BLaER1 (cell line): ENCODE data around the gene SLC13A5.
"Not testable (repeated sequence)": the region's sequence is repeated elsewhere in the genome, so short reads cannot be mapped to it uniquely, and the experiment has no call there.

Experiments used
- H3K27ac ChIP-seq: shearing (Covaris generic); formaldehyde crosslinking; 2 replicates; pipeline ENCODE4 v1.8.1; 2022
- H3K27me3 ChIP-seq: shearing (Covaris generic); formaldehyde crosslinking; 2 replicates; pipeline ENCODE4 v1.8.1; 2022
- H3K36me3 ChIP-seq: shearing (Covaris generic); formaldehyde crosslinking; 2 replicates; pipeline ENCODE4 v1.8.1; 2022
- H3K4me1 ChIP-seq: shearing (Covaris generic); formaldehyde crosslinking; 2 replicates; pipeline ENCODE4 v1.8.1; 2022
- H3K4me2 ChIP-seq: shearing (Covaris generic); formaldehyde crosslinking; 2 replicates; pipeline ENCODE4 v1.8.1; 2022
- H3K4me3 ChIP-seq: shearing (Covaris generic); formaldehyde crosslinking; 2 replicates; pipeline ENCODE4 v1.8.1; 2022
- H3K9ac ChIP-seq: shearing (Covaris generic); formaldehyde crosslinking; 2 replicates; pipeline ENCODE4 v1.8.1; 2022
- H3K9me3 ChIP-seq: shearing (Covaris generic); formaldehyde crosslinking; 2 replicates; pipeline ENCODE4 v1.8.1; 2022
- H4K20me1 ChIP-seq: shearing (Covaris generic); formaldehyde crosslinking; 2 replicates; pipeline ENCODE4 v1.8.1; 2022
- Cebpa-rat ChIP-seq: shearing (Covaris generic); IDR thresholded peaks from 2 replicates; pipeline ENCODE4 v1.8.1; 2022

Gene SLC13A5

DNA sequence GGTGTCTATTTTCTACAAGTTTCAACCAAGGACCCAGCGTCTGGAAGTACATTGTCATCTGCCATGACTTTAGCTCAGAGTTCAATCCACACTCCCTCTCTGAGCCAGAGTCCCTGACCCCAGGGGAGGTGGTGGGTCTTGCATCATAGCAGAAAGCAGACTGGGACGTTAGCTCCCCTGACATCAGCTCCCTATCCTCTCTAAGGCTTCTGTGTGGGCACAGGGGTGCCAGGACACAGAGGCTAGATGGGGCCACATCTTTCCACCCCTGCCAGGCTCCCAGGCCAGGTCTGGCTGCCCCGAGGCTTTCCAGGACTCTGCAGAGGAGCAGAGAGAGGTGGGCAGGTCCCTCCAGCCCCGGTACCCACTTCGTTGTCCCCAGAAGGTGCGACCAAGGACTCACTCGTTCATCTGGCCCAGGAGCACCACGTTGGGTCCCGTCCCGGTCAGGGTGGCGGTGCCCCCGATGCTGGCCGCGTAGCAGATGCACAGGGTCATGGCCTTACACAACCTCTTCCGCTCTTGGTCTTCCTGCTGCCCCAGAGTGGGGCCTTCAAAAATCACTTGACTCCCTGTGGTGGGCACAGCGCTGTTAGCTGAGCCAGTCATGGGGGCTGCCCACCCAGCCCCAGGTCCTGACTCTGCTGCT lies 10.5 kb downstream of the SLC13A5 start:
- Histone ChIP-seq H3K27me3 (no peaks in the 10 kb centered on the region), H3K4me2 (no peak overlapping the region), H3K36me3 (no peaks in the 10 kb centered on the region), H4K20me1 (no peaks in the 10 kb centered on the region), H3K9me3 (no peaks in the 10 kb centered on the region), H3K4me1 (0 out of 2 replicates have a peak, but pooled peaks cover 6% of the 10 kb centered on the region), H3K4me3 (no peak overlapping the region), H3K27ac (no peak overlapping the region), H3K9ac (no peak overlapping the region)
- no peak for TF ChIP-seq Cebpa-rat

DNA sequence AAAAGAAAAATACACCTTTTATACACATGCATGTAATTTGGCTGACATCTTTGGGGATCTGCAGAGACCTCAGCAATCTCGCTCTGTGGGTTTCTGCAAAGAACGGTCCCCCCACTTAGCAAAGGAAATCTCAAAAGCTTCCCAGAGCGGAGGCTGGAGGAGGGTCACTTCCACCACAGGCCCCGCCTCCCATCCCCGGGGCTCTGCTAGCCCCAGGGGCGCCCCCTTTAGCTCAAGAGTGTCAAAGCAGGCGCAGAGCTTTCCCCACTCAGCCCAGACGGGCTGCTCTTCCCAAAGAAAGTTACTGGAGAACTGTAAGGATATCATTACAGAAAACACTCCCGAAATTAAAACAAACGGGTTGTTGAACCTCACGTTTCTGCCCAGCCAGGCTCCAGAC lies 11.4 kb downstream of the SLC13A5 start:
- no peaks in the 10 kb centered on the region for H3K9me3 ChIP-seq
- 0 out of 2 replicates have a peak, but pooled peaks cover 6% of the 10 kb centered on the region for H3K4me1 ChIP-seq
- no peaks in the 10 kb centered on the region for H3K27me3 ChIP-seq
- H4K20me1 ChIP-seq: no peaks in the 10 kb centered on the region
- no peak for TF ChIP-seq Cebpa-rat
- H3K4me3 ChIP-seq: no peak overlapping the region
- no peaks in the 10 kb centered on the region for H3K36me3 ChIP-seq
- no peak overlapping the region for H3K9ac ChIP-seq
- no peak overlapping the region for H3K27ac ChIP-seq
- peak overlapping the region; percentile 36; the same call in 1 of the 2 replicates for H3K4me2 ChIP-seq

DNA sequence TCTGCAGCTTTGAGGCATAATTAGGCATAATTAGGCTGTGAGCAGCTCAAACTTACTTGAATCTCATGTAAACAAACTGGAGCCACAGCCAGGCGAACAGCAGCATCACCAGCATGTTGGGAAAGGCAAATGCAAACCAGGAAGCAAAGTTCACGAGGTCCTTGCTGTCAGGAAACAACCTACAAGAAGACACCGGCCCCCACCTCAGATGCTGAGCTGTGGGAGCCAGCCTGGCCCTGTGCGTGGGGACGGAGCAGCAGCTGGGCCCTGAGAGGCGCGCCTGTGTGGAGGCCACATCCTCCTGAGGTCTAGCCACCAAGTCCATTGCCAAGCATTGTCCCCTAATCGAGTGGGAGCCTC lies 12.2 kb downstream of the SLC13A5 start:
- Histone ChIP-seq H3K36me3 (no peaks in the 10 kb centered on the region), H4K20me1 (no peaks in the 10 kb centered on the region), H3K9me3 (no peaks in the 10 kb centered on the region), H3K9ac (no peak overlapping the region), H3K4me3 (no peak overlapping the region), H3K4me1 (0 out of 2 replicates have a peak, but pooled peaks cover 6% of the 10 kb centered on the region), H3K4me2 (no peak overlapping the region), H3K27ac (no peak overlapping the region), H3K27me3 (no peaks in the 10 kb centered on the region)
- TF ChIP-seq Cebpa-rat: no peak

DNA sequence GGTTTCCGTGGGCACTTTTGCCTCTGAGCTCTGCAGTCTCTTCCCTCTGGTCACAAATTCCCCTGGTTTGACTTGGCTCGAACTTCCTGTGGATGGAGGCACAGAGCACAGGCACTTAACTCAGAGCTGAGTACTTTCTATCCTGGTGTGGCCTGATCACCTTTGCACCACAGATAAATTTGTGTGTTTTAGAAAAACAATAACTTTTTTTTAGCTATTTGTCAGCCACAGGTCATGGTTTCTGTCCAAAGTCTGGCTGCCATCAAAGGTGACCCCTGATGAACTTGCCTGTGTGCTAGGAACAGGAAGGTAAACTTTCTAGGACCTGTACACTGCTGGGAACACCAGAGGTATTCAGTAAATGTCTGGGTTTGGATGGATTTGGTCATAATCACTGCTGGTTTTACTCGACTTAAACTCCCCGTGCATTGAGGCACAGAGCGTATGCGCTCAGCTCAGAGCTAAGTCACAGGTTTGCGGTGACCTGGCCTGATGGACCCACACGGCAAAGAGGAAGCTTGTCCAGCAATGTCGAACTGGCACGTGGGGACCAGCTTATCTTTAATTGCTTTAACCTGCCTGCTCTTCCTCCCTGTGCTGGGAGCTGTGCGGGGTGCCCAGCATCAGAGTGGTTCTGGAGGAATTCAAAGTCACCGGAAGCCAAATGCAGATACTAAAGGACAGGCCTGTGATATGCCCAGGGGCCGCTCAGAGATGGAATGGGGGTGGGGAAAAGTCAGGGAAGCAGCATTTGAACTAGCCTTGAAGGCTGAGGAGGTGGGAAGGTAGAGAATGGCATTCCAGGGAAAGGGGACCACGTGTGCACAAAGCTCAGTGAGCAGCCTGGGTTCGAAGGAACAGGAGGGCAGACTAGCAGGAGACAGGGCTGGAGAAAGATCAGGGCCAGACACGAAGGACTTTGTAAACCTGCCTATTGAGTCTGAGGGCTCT lies 12.9 kb downstream of the SLC13A5 start:
- Histone ChIP-seq H3K36me3 (no peaks in the 10 kb centered on the region), H3K27me3 (no peaks in the 10 kb centered on the region), H3K4me1 (0 out of 2 replicates have a peak, but pooled peaks cover 6% of the 10 kb centered on the region), H3K27ac (no peak overlapping the region), H4K20me1 (no peaks in the 10 kb centered on the region), H3K4me3 (no peak overlapping the region), H3K9ac (no peak overlapping the region), H3K9me3 (no peaks in the 10 kb centered on the region), H3K4me2 (no peak overlapping the region)
- no peak for TF ChIP-seq Cebpa-rat

DNA sequence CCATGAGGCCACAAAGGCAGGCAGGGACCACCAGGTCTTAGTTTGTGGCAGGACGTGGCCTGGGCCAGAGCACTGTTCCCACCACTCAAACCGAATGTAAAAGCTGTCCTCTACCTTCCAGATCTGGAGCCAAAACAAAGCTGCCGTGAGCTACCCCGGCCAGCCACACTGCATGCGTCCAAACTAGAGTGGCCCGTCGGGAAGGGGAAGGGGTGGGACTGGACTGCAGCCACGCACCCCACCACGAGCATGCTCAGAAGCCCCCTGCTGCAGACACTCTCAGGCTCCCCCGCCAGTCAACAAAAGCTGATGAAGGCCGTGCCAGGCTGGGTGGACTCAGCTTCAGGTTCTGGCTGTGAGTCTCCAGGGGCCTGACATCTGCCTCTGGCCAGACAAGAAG lies 15.2 kb downstream of the SLC13A5 start:
- Histone ChIP-seq H3K9ac (no peak overlapping the region), H3K4me2 (no peak overlapping the region), H4K20me1 (no peaks in the 10 kb centered on the region), H3K4me3 (no peak overlapping the region), H3K27ac (no peak overlapping the region), H3K27me3 (no peaks in the 10 kb centered on the region), H3K4me1 (0 out of 2 replicates have a peak, but pooled peaks cover 6% of the 10 kb centered on the region), H3K36me3 (no peaks in the 10 kb centered on the region), H3K9me3 (no peaks in the 10 kb centered on the region)
- no peak for TF ChIP-seq Cebpa-rat

DNA sequence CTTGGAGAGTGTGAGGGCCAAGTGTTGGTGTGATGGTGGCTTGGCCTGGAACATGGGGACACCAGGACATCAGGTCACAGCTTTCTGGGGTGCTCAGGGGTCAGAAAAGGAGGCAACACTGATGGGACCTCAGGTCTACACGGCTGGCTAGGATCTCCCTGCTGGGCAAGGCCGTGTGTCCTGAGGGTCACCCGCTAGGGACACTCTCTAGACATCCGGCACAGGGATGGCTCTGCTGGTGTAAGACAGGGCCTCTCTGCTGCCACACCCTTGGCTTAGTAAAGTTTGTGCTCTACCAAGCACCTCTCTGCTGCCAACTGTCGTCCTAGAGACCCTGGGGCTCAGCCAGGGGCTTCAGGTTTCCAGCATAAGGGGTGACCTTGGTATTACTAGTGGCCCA lies 16.3 kb downstream of the SLC13A5 start:
- no peaks in the 10 kb centered on the region for H3K36me3 ChIP-seq
- H3K9ac ChIP-seq: no peak overlapping the region
- H3K4me2 ChIP-seq: no peak overlapping the region
- H3K9me3 ChIP-seq: no peaks in the 10 kb centered on the region
- no peak for TF ChIP-seq Cebpa-rat
- H3K27me3 ChIP-seq: no peaks in the 10 kb centered on the region
- 0 out of 2 replicates have a peak, but pooled peaks cover 2% of the 10 kb centered on the region for H3K4me1 ChIP-seq
- no peak overlapping the region for H3K4me3 ChIP-seq
- H3K27ac ChIP-seq: no peak overlapping the region
- H4K20me1 ChIP-seq: no peaks in the 10 kb centered on the region

DNA sequence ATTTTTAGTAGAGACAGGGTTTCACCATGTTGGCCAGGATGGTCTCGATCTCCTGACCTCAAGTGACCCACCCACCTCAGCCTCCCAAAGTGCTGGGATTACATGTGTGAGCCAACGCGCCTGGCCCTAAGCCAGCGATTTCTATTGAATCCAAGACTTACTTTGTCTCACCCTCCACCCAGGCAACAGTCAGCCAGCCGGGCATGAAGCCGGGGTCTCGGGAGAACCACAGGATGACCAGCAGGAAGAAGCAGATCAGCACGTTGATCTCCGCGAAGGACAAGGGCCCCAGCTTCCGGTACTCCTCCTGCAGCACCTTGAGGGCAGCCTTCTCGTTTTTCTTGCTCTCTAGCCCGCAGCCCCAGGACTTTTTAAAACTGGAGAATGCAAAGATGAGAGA lies 17.6 kb downstream of the SLC13A5 start:
- H3K4me2 ChIP-seq: no peak overlapping the region
- no peaks in the 10 kb centered on the region for H3K36me3 ChIP-seq
- H3K4me1 ChIP-seq: no peaks in the 10 kb centered on the region
- H3K27ac ChIP-seq: no peak overlapping the region
- no peak for TF ChIP-seq Cebpa-rat
- H4K20me1 ChIP-seq: no peaks in the 10 kb centered on the region
- H3K9me3 ChIP-seq: no peaks in the 10 kb centered on the region
- H3K4me3 ChIP-seq: no peak overlapping the region
- H3K9ac ChIP-seq: no peak overlapping the region
- H3K27me3 ChIP-seq: no peaks in the 10 kb centered on the region

DNA sequence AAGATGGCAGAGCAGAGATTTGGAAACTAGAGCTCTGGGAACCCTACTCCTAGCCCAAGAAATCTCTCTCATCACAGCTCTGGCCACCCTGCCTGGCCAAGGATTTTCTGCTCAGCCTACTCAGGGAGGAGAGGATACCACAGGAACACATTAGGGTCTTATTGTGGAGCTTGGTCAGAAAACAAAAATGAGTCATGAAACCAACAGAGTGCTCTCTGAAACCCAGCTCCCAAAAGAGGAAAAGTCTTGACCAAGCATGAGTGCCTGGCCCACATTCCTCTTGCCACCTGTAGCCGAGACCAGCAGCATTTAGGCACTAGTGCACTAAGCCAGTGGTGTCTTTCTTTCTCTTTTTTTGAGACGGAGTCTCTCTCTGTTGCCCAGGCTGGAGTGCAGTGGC lies 18.1 kb downstream of the SLC13A5 start:
- no peaks in the 10 kb centered on the region for H3K36me3 ChIP-seq
- no peak overlapping the region for H3K9ac ChIP-seq
- no peak overlapping the region for H3K4me3 ChIP-seq
- H3K27ac ChIP-seq: no peak overlapping the region
- H4K20me1 ChIP-seq: no peaks in the 10 kb centered on the region
- no peaks in the 10 kb centered on the region for H3K9me3 ChIP-seq
- H3K27me3 ChIP-seq: no peaks in the 10 kb centered on the region
- no peak overlapping the region for H3K4me2 ChIP-seq
- no peak for TF ChIP-seq Cebpa-rat
- no peaks in the 10 kb centered on the region for H3K4me1 ChIP-seq

DNA sequence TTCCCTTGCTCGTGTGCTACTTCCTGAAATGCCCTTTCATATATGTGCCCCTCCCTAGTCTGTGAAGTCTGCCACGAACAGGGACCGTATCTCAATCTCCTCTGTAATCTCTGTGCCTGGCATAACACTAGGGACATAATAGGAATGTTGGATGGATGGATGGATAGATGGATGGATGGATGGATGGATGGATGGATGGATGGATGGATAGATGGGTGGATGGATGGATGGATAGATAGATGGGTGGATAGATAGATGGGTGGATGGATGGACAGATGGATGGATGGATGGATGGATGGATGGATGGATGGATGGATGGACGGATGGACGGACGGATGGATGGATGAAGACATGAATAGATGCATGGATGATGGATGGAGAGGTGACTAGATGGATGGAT lies 21.2 kb downstream of the SLC13A5 start:
- H3K9ac ChIP-seq, H3K4me2 ChIP-seq, H3K9me3 ChIP-seq, H3K4me3 ChIP-seq, H4K20me1 ChIP-seq, H3K36me3 ChIP-seq, H3K27ac ChIP-seq, H3K4me1 ChIP-seq, H3K27me3 ChIP-seq: not testable (repeated sequence)

DNA sequence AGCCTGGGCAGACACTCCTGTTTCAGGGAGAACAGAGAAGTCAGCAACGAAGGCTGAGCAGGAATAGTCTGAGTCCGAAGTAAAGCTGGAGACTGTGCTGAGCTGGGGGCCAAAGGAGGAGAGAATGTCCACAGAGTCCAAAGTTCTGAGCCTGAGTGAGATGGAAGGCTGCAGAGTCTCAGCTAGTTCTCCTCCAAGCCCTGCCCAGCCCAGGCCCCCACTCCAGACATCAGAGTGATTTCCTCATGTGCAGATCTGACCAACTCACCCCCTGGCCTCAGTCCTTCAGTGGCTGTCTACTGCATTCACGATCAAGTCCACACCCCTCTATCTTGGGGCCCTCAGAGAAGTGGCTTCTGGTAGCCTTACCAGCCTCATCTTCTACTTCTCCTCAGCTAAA lies 21.6 kb downstream of the SLC13A5 start:
- Histone ChIP-seq H3K9me3 (no peaks in the 10 kb centered on the region), H3K4me1 (no peaks in the 10 kb centered on the region), H3K36me3 (no peaks in the 10 kb centered on the region), H3K4me3 (no peak overlapping the region), H3K9ac (no peak overlapping the region), H4K20me1 (no peaks in the 10 kb centered on the region), H3K27ac (no peak overlapping the region), H3K27me3 (no peaks in the 10 kb centered on the region), H3K4me2 (no peak overlapping the region)
- TF ChIP-seq Cebpa-rat: no peak
